OCI-LY3 (cell line): ENCODE measurements around the gene PRTFDC1.

Experiments used
- H2AFZ ChIP-seq: fragments of 200-600, 300-600 bp; shearing (Covaris generic); 2 replicates; pipeline ENCODE4 v1.6.0; 2014; ENCODE audit warnings: antibody characterized with exemption, low read depth, low read length
- H3K27ac ChIP-seq: fragments of 200-600, 300-600 bp; sonication (generic); 2 replicates; pipeline ENCODE4 v1.5.1; 2014; ENCODE audit warnings: mild to moderate bottlenecking, low read length, moderate library complexity, mixed read lengths
- H3K27me3 ChIP-seq: fragments of 200-600, 300-600 bp; sonication (generic); 2 replicates; pipeline ENCODE4 v1.6.1; 2014; ENCODE audit warnings: low read depth, low read length, mixed read lengths
- H3K36me3 ChIP-seq: fragments of 200-600, 300-600 bp; sonication (generic); replicated peaks from 2 replicates; pipeline ENCODE3; 2014; ENCODE audit warnings: low read depth, low read length, mixed read lengths
- H3K4me1 ChIP-seq: fragments of 300-600, 200-600 bp; sonication (generic); 2 replicates; pipeline ENCODE4 v1.6.1; 2014; ENCODE audit warnings: low read length, mixed read lengths
- H3K4me2 ChIP-seq: fragments of 200-600, 300-600 bp; sonication (generic); 2 replicates; pipeline ENCODE4 v1.6.1; 2014; ENCODE audit warnings: low read length, mixed read lengths
- H3K4me3 ChIP-seq: fragments of 300-600, 200-600 bp; sonication (generic); 2 replicates; pipeline ENCODE4 v1.5.1; 2014; ENCODE audit warnings: antibody characterized with exemption, mild to moderate bottlenecking, low read length, moderate library complexity
- H3K79me2 ChIP-seq: fragments of 300-600, 200-600 bp; shearing (Covaris generic); 2 replicates; pipeline ENCODE4 v1.6.1; 2014; ENCODE audit warnings: mild to moderate bottlenecking, low read length, mixed read lengths
- H3K9ac ChIP-seq: fragments of 300-600, 200-600 bp; shearing (Covaris generic); 2 replicates; pipeline ENCODE4 v1.6.0; 2014; ENCODE audit warnings: mild to moderate bottlenecking, low read length, moderate library complexity
- H3K9me3 ChIP-seq: fragments of 200-600, 300-600 bp; shearing (Covaris generic); 2 replicates; pipeline ENCODE4 v1.6.1; 2014; ENCODE audit warnings: low read length, mixed read lengths; ENCODE audit not compliant: insufficient read depth
- H4K20me1 ChIP-seq: fragments of 200-600, 300-600 bp; sonication (generic); 2 replicates; pipeline ENCODE4 v1.6.1; 2016; ENCODE audit warnings: low read length, mixed read lengths; ENCODE audit not compliant: insufficient read depth
- EZH2phosphoT487 ChIP-seq: fragments of 200-600 bp; shearing (Covaris generic); IDR thresholded peaks from 2 replicates; pipeline ENCODE4 v1.6.1; 2018; ENCODE audit warnings: antibody characterized with exemption, mixed run types, low read depth
- TF ChIP-seq, protein P1 (sequence below): fragments of 200-600, 300-600 bp; sonication (generic); IDR thresholded peaks from 2 replicates; pipeline ENCODE4 v1.5.1; 2014; ENCODE audit warnings: antibody characterized with exemption, low read length, low read depth

Gene PRTFDC1

DNA sequence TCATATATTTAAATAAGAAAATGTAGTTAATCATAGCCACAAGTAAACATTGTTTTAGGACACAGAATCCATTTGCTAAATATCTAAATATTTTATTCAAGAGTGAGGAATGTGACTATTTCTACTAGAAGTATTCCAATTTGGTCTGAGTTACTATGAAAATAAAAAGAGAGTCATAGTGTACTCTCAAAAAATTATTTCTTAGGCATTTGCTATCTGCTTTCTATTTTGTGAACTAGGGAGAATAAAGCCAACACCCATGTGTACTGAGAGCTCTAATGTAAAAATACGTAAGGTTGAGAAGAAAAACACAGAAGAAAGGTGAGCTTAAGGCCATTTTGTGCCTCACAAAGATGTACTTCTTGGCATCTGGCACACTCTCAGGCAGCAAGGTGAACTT is 38.3 kb downstream of the PRTFDC1 start:
- H3K27ac ChIP-seq, result no peak overlapping the region
- H3K36me3 ChIP-seq, result no peaks in the 10 kb centered on the region
- H3K4me1 ChIP-seq, result no peaks in the 10 kb centered on the region
- TF ChIP-seq EZH2phosphoT487, result no peak
- TF ChIP-seq, protein P1, sequence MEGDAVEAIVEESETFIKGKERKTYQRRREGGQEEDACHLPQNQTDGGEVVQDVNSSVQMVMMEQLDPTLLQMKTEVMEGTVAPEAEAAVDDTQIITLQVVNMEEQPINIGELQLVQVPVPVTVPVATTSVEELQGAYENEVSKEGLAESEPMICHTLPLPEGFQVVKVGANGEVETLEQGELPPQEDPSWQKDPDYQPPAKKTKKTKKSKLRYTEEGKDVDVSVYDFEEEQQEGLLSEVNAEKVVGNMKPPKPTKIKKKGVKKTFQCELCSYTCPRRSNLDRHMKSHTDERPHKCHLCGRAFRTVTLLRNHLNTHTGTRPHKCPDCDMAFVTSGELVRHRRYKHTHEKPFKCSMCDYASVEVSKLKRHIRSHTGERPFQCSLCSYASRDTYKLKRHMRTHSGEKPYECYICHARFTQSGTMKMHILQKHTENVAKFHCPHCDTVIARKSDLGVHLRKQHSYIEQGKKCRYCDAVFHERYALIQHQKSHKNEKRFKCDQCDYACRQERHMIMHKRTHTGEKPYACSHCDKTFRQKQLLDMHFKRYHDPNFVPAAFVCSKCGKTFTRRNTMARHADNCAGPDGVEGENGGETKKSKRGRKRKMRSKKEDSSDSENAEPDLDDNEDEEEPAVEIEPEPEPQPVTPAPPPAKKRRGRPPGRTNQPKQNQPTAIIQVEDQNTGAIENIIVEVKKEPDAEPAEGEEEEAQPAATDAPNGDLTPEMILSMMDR, result no peak
- no peak overlapping the region for H3K9ac ChIP-seq
- H2AFZ ChIP-seq, result no peak overlapping the region
- no peaks in the 10 kb centered on the region for H3K27me3 ChIP-seq
- H4K20me1 ChIP-seq, result no peaks in the 10 kb centered on the region
- H3K79me2 ChIP-seq, result no peaks in the 10 kb centered on the region
- no peak overlapping the region for H3K4me2 ChIP-seq
- no peaks in the 10 kb centered on the region for H3K9me3 ChIP-seq
- no peak overlapping the region for H3K4me3 ChIP-seq

DNA sequence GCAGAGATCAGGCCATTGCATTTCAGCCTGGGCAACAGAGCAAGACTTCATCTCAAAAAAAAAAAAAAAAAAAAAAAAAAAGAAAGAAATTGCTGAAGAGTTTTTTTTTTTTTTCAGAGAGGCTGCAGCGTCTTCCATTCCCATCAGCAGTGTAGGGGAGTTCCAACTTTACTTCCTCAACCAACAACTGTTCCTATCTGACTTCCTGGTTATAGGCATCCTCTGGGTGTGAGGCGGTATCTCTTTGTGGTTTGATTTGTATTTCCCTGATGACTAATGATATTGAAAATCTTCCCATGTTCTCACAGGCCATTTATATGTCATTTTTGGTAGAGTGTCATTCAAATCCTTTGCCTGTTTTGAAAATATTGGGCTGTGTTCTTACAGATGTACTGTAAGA is 40.2 kb downstream of the PRTFDC1 start:
- no peaks in the 10 kb centered on the region for H3K36me3 ChIP-seq
- no peaks in the 10 kb centered on the region for H3K27me3 ChIP-seq
- TF ChIP-seq EZH2phosphoT487, result no peak
- TF ChIP-seq, protein P1, result no peak
- no peak overlapping the region for H3K27ac ChIP-seq
- no peaks in the 10 kb centered on the region for H3K9me3 ChIP-seq
- H3K79me2 ChIP-seq, result no peaks in the 10 kb centered on the region
- no peak overlapping the region for H3K4me2 ChIP-seq
- H3K4me3 ChIP-seq, result no peak overlapping the region
- H3K4me1 ChIP-seq, result no peaks in the 10 kb centered on the region
- no peak overlapping the region for H2AFZ ChIP-seq
- no peaks in the 10 kb centered on the region for H4K20me1 ChIP-seq
- no peak overlapping the region for H3K9ac ChIP-seq

DNA sequence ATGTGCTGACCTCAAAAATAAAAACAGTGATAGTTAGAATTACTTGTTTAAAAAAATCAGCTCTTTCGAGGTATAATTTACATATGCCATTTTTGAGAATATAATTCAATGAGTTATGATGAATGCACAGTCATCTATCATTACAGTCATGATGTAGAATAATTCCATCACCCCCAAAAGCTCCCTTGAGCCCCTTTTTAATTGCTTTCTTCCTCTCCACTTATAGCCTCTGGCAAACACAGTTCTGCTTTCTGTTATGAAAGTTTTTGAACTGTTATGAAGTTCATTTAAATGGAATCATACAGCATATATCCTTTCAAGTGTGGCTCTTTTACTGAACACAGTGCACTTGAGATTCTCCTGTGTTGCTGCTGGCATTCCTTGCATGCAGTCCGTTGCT is 41.4 kb downstream of the PRTFDC1 start:
- H3K4me2 ChIP-seq, result no peak overlapping the region
- no peaks in the 10 kb centered on the region for H3K9me3 ChIP-seq
- H3K27me3 ChIP-seq, result no peaks in the 10 kb centered on the region
- H2AFZ ChIP-seq, result no peak overlapping the region
- no peak overlapping the region for H3K4me3 ChIP-seq
- no peak overlapping the region for H3K9ac ChIP-seq
- H3K27ac ChIP-seq, result no peak overlapping the region
- TF ChIP-seq EZH2phosphoT487, result no peak
- TF ChIP-seq, protein P1, result no peak
- H4K20me1 ChIP-seq, result no peaks in the 10 kb centered on the region
- no peaks in the 10 kb centered on the region for H3K36me3 ChIP-seq
- no peaks in the 10 kb centered on the region for H3K79me2 ChIP-seq
- no peaks in the 10 kb centered on the region for H3K4me1 ChIP-seq

- no peaks in the 10 kb centered on the region for H3K27me3 ChIP-seq
- H4K20me1 ChIP-seq, result no peaks in the 10 kb centered on the region
- no peak overlapping the region for H2AFZ ChIP-seq
- H3K79me2 ChIP-seq, result no peaks in the 10 kb centered on the region
- no peak overlapping the region for H3K27ac ChIP-seq
- no peak overlapping the region for H3K9ac ChIP-seq
- no peaks in the 10 kb centered on the region for H3K36me3 ChIP-seq
- no peaks in the 10 kb centered on the region for H3K4me1 ChIP-seq
- no peak overlapping the region for H3K4me3 ChIP-seq
- H3K4me2 ChIP-seq, result no peak overlapping the region
- H3K9me3 ChIP-seq, result no peaks in the 10 kb centered on the region
- no peak for TF ChIP-seq EZH2phosphoT487
- TF ChIP-seq, protein P1, result no peak
Measured at GRCh38 chr10:24910574-24910973, 41.8 kb downstream of the PRTFDC1 start.
